Caco-2 (cell line): ENCODE results near the gene SAMD5. TPM values are rescaled to one million over a fixed set of nuclear protein-coding genes. Genes with fewer than 3 reads are reported as not detected.

Experiments used
- BruUV-seq: library from RNA; stranded (reverse); fragments of 400-500 nt; replicated peaks from 2 replicates; lab custom pipeline; 2021; lab: Mats Ljungman, UMichigan
- CTCF ChIA-PET: fragments of 300-600 bp; sonication (Branson Sonifier 250); formaldehyde crosslinking; loops from one replicate; lab custom pipeline; 2022; ENCODE audit warnings: antibody characterized with exemption; lab: Charles Lee
- POLR2A ChIA-PET: fragments of 300-600 bp; sonication (Branson Sonifier 250); formaldehyde crosslinking; loops from one replicate; lab custom pipeline; 2022; ENCODE audit warnings: antibody characterized with exemption; lab: Charles Lee
- DNase-seq, 2 experiments: peaks; one replicate each; pipeline versions ENCODE4 v3.0.0 to v3.0.0-alpha.2; 2020 to 2022
- H3K27me3 ChIP-seq: replicated peaks from 2 replicates; pipeline ENCODE4 v1.6.0; 2011; ENCODE audit warnings: low read length; ENCODE audit not compliant: control insufficient read depth, insufficient read depth
- H3K36me3 ChIP-seq: 2 replicates; pipeline ENCODE4 v1.5.1; 2011; ENCODE audit warnings: low read length; ENCODE audit not compliant: control insufficient read depth, insufficient read depth
- H3K4me1 ChIP-seq: fragments of 250-450 bp; sonication (Bioruptor Pico); 2 replicates; pipeline ENCODE4 v1.5.1; 2020; ENCODE audit warnings: mild to moderate bottlenecking
- H3K4me3 ChIP-seq: 2 replicates; pipeline ENCODE4 v1.5.1; 2011; ENCODE audit warnings: low read depth, mild to moderate bottlenecking, control low read depth, low read length
- H3K9me3 ChIP-seq: fragments of 250-450 bp; sonication (Bioruptor Pico); 2 replicates; pipeline ENCODE4 v1.5.1; 2020; ENCODE audit warnings: mild to moderate bottlenecking, moderate library complexity
- H3K27ac Mint-ChIP-seq: one replicate; pipeline ENCODE4 v1.8.0; 2022; ENCODE audit warnings: mixed read lengths; ENCODE audit not compliant: unreplicated experiment
- H3K27me3 Mint-ChIP-seq: one replicate; pipeline ENCODE4 v1.8.0; 2022; ENCODE audit warnings: mixed read lengths; ENCODE audit not compliant: insufficient read depth, unreplicated experiment
- H3K36me3 Mint-ChIP-seq: one replicate; pipeline ENCODE4 v1.8.0; 2022; ENCODE audit warnings: mild to moderate bottlenecking, mixed read lengths; ENCODE audit not compliant: insufficient read depth, unreplicated experiment
- H3K4me1 Mint-ChIP-seq: one replicate; pipeline ENCODE4 v1.8.0; 2022; ENCODE audit warnings: low read depth, mixed read lengths; ENCODE audit not compliant: unreplicated experiment
- H3K4me3 Mint-ChIP-seq: one replicate; pipeline ENCODE4 v1.8.0; 2022; ENCODE audit warnings: mild to moderate bottlenecking, moderate library complexity, mixed read lengths; ENCODE audit not compliant: unreplicated experiment
- H3K9me3 Mint-ChIP-seq: one replicate; pipeline ENCODE4 v1.8.0; 2022; ENCODE audit warnings: mixed read lengths; ENCODE audit not compliant: unreplicated experiment
- CTCF ChIP-seq, 2 experiments: fragments of 200-600 bp in 1 of 2; IDR thresholded peaks; 1 replicate in 1 of 2; 2 replicates in 1 of 2; pipeline versions ENCODE4 v1.5.1 to v1.8.0; 2011 to 2022; ENCODE audit warnings: antibody characterized with exemption in 1 of 2, control low read depth in 1 of 2, inconsistent platforms in 1 of 2, low read depth in 1 of 2, low read length in 1 of 2, mild to moderate bottlenecking in 1 of 2, moderate library complexity in 1 of 2; ENCODE audit not compliant: insufficient read depth in 1 of 2, severe bottlenecking in 1 of 2, unreplicated experiment in 1 of 2
- intact Hi-C: fragments of 100-400 bp; cut with micrococcal nuclease; formaldehyde crosslinking; loops from one replicate; pipeline ENCODE4 v1.10.0; 2022; ENCODE audit not compliant: unreplicated experiment
- total RNA-seq: library from RNA; stranded (reverse); gene quantifications from 2 replicates; pipeline ENCODE4 v1.2.3, GENCODE V29; 2022

SAMD5 gene
- total RNA-seq, 1 experiment from 2014 or later = 13.4 TPM

GRCh38 chr6:147479857-147480256, 28.6 kb upstream of the SAMD5 start:
- DNase-seq = no peak

GRCh38 chr6:147486683-147487082, 21.8 kb upstream of the SAMD5 start:
- H3K9me3 Mint-ChIP-seq = no peaks in the 10 kb centered on the region
- no peaks in the 10 kb centered on the region for H3K27me3 Mint-ChIP-seq
- BruUV-seq = no TSS peak
- no peaks in the 10 kb centered on the region for H3K4me1 ChIP-seq
- H3K4me3 ChIP-seq = no peak overlapping the region
- H3K4me1 Mint-ChIP-seq = no peaks in the 10 kb centered on the region
- H3K27me3 ChIP-seq = no peaks in the 10 kb centered on the region
- H3K36me3 ChIP-seq = no peaks in the 10 kb centered on the region
- ChIA-PET CTCF (no interaction called here), POLR2A (no interaction called here)
- H3K36me3 Mint-ChIP-seq = no peaks in the 10 kb centered on the region
- no peak for DNase-seq
- intact Hi-C loops = no loop called here
- no peaks in the 10 kb centered on the region for H3K9me3 ChIP-seq
- no peak overlapping the region for H3K4me3 Mint-ChIP-seq
- H3K27ac Mint-ChIP-seq = no peak overlapping the region
- no peak for TF ChIP-seq CTCF (IDR thresholded peaks at IDR 0.05; ENCODE audit: insufficient read depth in 1 of 2, low read depth in 1 of 2, low read length in 1 of 2, severe bottlenecking in 1 of 2, unreplicated experiment in 1 of 2)

More at GRCh38 chr6:147479857-147480256, 28.6 kb upstream of the SAMD5 start:
- Histone ChIP-seq H3K27me3 (no peaks in the 10 kb centered on the region), H3K4me1 (no peaks in the 10 kb centered on the region), H3K9me3 (no peaks in the 10 kb centered on the region), H3K4me3 (no peak overlapping the region), H3K36me3 (no peaks in the 10 kb centered on the region)
- ChIA-PET CTCF (no interaction called here), POLR2A (no interaction called here)
- Mint-ChIP-seq H3K27ac (no peak overlapping the region), H3K4me3 (no peak overlapping the region), H3K27me3 (no peaks in the 10 kb centered on the region), H3K9me3 (no peaks in the 10 kb centered on the region), H3K36me3 (no peaks in the 10 kb centered on the region), H3K4me1 (no peaks in the 10 kb centered on the region)
- no peak for TF ChIP-seq CTCF (IDR thresholded peaks at IDR 0.05; ENCODE audit: insufficient read depth in 1 of 2, low read depth in 1 of 2, low read length in 1 of 2, severe bottlenecking in 1 of 2, unreplicated experiment in 1 of 2)
- intact Hi-C loops = no loop called here
- no TSS peak for BruUV-seq

- H3K9me3 ChIP-seq = 0 out of 2 replicates have a peak, but pooled peaks cover 6% of the 10 kb centered on the region
- no peak for DNase-seq
- peaks cover 6% of the 10 kb centered on the region for H3K27me3 Mint-ChIP-seq
- peaks cover 10% of the 10 kb centered on the region for H3K9me3 Mint-ChIP-seq
- no peak overlapping the region for H3K4me3 Mint-ChIP-seq
- H3K4me3 ChIP-seq = no peak overlapping the region
- intact Hi-C loops = no loop called here
- peaks cover 7% of the 10 kb centered on the region for H3K4me1 Mint-ChIP-seq
- H3K27ac Mint-ChIP-seq = no peak overlapping the region
- no peaks in the 10 kb centered on the region for H3K36me3 ChIP-seq
- no TSS peak for BruUV-seq
- no peaks in the 10 kb centered on the region for H3K4me1 ChIP-seq
- ChIA-PET POLR2A (no interaction called here), CTCF (no interaction called here)
- no peaks in the 10 kb centered on the region for H3K36me3 Mint-ChIP-seq
- no peaks in the 10 kb centered on the region for H3K27me3 ChIP-seq
- no peak for TF ChIP-seq CTCF (IDR thresholded peaks at IDR 0.05; ENCODE audit: insufficient read depth in 1 of 2, low read depth in 1 of 2, low read length in 1 of 2, severe bottlenecking in 1 of 2, unreplicated experiment in 1 of 2)
These were observed 11.0 kb upstream of the SAMD5 start for GRCh38 chr6:147497472-147497871.
